Skeletal muscle satellite cell (primary cell): Measurements from ENCODE around the gene DDOST.

ENCODE experiments used
- H3K27me3 ChIP-seq: 2 replicates; pipeline ENCODE4 v1.7.0; 2013; ENCODE audit warnings: low read length; ENCODE audit not compliant: control insufficient read depth, insufficient read depth
- H3K36me3 ChIP-seq: 2 replicates; pipeline ENCODE4 v1.7.0; 2013; ENCODE audit warnings: mild to moderate bottlenecking, control low read depth, low read length; ENCODE audit not compliant: insufficient read depth
- H3K4me1 ChIP-seq: 2 replicates; pipeline ENCODE4 v1.7.0; 2013; ENCODE audit warnings: low read length; ENCODE audit not compliant: control insufficient read depth, insufficient read depth
- H3K4me2 ChIP-seq: 2 replicates; pipeline ENCODE4 v1.7.0; 2013; ENCODE audit warnings: mild to moderate bottlenecking, low read length
- H3K4me3 ChIP-seq: 2 replicates; pipeline ENCODE4 v1.7.0; 2013; ENCODE audit warnings: low read length
- H3K9ac ChIP-seq: 2 replicates; pipeline ENCODE4 v1.7.0; 2013; ENCODE audit warnings: mild to moderate bottlenecking, low read depth, low read length, moderate library complexity
- H3K9me3 ChIP-seq: replicated peaks from 2 replicates; pipeline ENCODE4 v1.7.0; 2013; ENCODE audit warnings: mild to moderate bottlenecking, control low read depth, low read length

DDOST gene

GRCh38 chr1:20634065-20634593 lies 27.0 kb downstream of the DDOST start:
- Histone ChIP-seq H3K4me3 (peak overlapping the region; percentile 99), H3K4me2 (peak overlapping the region; percentile 93), H3K36me3 (peaks cover 15% of the 10 kb centered on the region), H3K4me1 (peaks cover 19% of the 10 kb centered on the region), H3K9ac (peak overlapping the region; percentile 98), H3K9me3 (no peaks in the 10 kb centered on the region), H3K27me3 (no peaks in the 10 kb centered on the region)

- no peaks in the 10 kb centered on the region for H3K9me3 ChIP-seq
- no peaks in the 10 kb centered on the region for H3K27me3 ChIP-seq
- H3K4me2 ChIP-seq: peak within 1 kb of the TSS; percentile 93
- peak within 1 kb of the TSS; percentile 99 for H3K4me3 ChIP-seq
- peaks cover 19% of the 10 kb centered on the region for H3K4me1 ChIP-seq
- H3K36me3 ChIP-seq: peaks cover 8% of the 10 kb centered on the region
- peak within 1 kb of the TSS; percentile 98 for H3K9ac ChIP-seq
Measured at GRCh38 chr1:20633190-20634064, 27.7 kb downstream of the DDOST start, which contains the start of gene PINK1. Gene PINK1, plus strand, starts transcription at chr1:20633458. Its CDS starts 91 bp downstream, at chr1:20633549.

- H3K36me3 ChIP-seq: no peaks in the 10 kb centered on the region
- H3K4me1 ChIP-seq: peaks cover 19% of the 10 kb centered on the region
- no peaks in the 10 kb centered on the region for H3K9me3 ChIP-seq
Measured at GRCh38 chr1:20632386-20632785, 28.8 kb downstream of the DDOST start.

GRCh38 chr1:20630729-20631128 lies 30.4 kb downstream of the DDOST start:
- H3K4me1 ChIP-seq: peaks cover 16% of the 10 kb centered on the region
- H3K4me2 ChIP-seq: no peak overlapping the region
- no peak overlapping the region for H3K9ac ChIP-seq
- no peak overlapping the region for H3K4me3 ChIP-seq
- H3K9me3 ChIP-seq: no peaks in the 10 kb centered on the region
- H3K36me3 ChIP-seq: no peaks in the 10 kb centered on the region
- H3K27me3 ChIP-seq: no peaks in the 10 kb centered on the region

More at GRCh38 chr1:20632386-20632785, 28.8 kb downstream of the DDOST start:
- no peak overlapping the region for H3K4me3 ChIP-seq
- no peak overlapping the region for H3K4me2 ChIP-seq
- H3K9ac ChIP-seq: no peak overlapping the region
- no peaks in the 10 kb centered on the region for H3K27me3 ChIP-seq

GRCh38 chr1:20626524-20626923 lies 34.6 kb downstream of the DDOST start:
- Histone ChIP-seq H3K4me1 (no peaks in the 10 kb centered on the region), H3K27me3 (no peaks in the 10 kb centered on the region), H3K36me3 (no peaks in the 10 kb centered on the region), H3K9me3 (no peaks in the 10 kb centered on the region), H3K4me2 (no peak overlapping the region), H3K9ac (no peak overlapping the region), H3K4me3 (no peak overlapping the region)

- no peaks in the 10 kb centered on the region for H3K9me3 ChIP-seq
- no peak overlapping the region for H3K4me2 ChIP-seq
- H3K27me3 ChIP-seq: no peaks in the 10 kb centered on the region
- H3K9ac ChIP-seq: no peak overlapping the region
- H3K36me3 ChIP-seq: no peaks in the 10 kb centered on the region
- no peak overlapping the region for H3K4me3 ChIP-seq
- no peaks in the 10 kb centered on the region for H3K4me1 ChIP-seq
Measured at GRCh38 chr1:20626098-20626427, 35.1 kb downstream of the DDOST start.

GRCh38 chr1:20625176-20626097 lies 35.7 kb downstream of the DDOST start:
- Histone ChIP-seq H3K27me3 (no peaks in the 10 kb centered on the region), H3K9me3 (no peaks in the 10 kb centered on the region), H3K4me2 (no peak overlapping the region), H3K4me3 (no peak overlapping the region), H3K36me3 (no peaks in the 10 kb centered on the region), H3K9ac (no peak overlapping the region), H3K4me1 (no peaks in the 10 kb centered on the region)

GRCh38 chr1:20624709-20625108 lies 36.5 kb downstream of the DDOST start:
- Histone ChIP-seq H3K4me3 (no peak overlapping the region), H3K9me3 (no peaks in the 10 kb centered on the region), H3K27me3 (no peaks in the 10 kb centered on the region), H3K4me1 (no peaks in the 10 kb centered on the region), H3K9ac (no peak overlapping the region), H3K36me3 (no peaks in the 10 kb centered on the region), H3K4me2 (no peak overlapping the region)

GRCh38 chr1:20621012-20621411 lies 40.2 kb downstream of the DDOST start:
- no peaks in the 10 kb centered on the region for H3K9me3 ChIP-seq
- no peaks in the 10 kb centered on the region for H3K27me3 ChIP-seq
- H3K4me3 ChIP-seq: no peak overlapping the region
- no peak overlapping the region for H3K9ac ChIP-seq
- H3K4me2 ChIP-seq: no peak overlapping the region
- no peaks in the 10 kb centered on the region for H3K36me3 ChIP-seq
- H3K4me1 ChIP-seq: peaks cover 9% of the 10 kb centered on the region

GRCh38 chr1:20619999-20620398 lies 41.2 kb downstream of the DDOST start:
- no peak overlapping the region for H3K4me2 ChIP-seq
- H3K4me3 ChIP-seq: no peak overlapping the region
- no peak overlapping the region for H3K9ac ChIP-seq
- H3K4me1 ChIP-seq: peaks cover 11% of the 10 kb centered on the region
- H3K27me3 ChIP-seq: no peaks in the 10 kb centered on the region
- no peaks in the 10 kb centered on the region for H3K36me3 ChIP-seq
- no peaks in the 10 kb centered on the region for H3K9me3 ChIP-seq

GRCh38 chr1:20618550-20618949 lies 42.6 kb downstream of the DDOST start:
- Histone ChIP-seq H3K4me1 (peaks cover 20% of the 10 kb centered on the region), H3K9me3 (no peaks in the 10 kb centered on the region), H3K27me3 (no peaks in the 10 kb centered on the region), H3K9ac (no peak overlapping the region), H3K4me3 (no peak overlapping the region), H3K36me3 (no peaks in the 10 kb centered on the region), H3K4me2 (no peak overlapping the region)
